ENCODE results near the gene SNAPC1. TPM values are rescaled to one million over a fixed set of nuclear protein-coding genes. Genes with fewer than 3 reads are reported as not detected.

Gene SNAPC1
- total RNA-seq, 4 donors from 2014 or later: 1.7 to 9.9 (median 3.0) TPM

DNA sequence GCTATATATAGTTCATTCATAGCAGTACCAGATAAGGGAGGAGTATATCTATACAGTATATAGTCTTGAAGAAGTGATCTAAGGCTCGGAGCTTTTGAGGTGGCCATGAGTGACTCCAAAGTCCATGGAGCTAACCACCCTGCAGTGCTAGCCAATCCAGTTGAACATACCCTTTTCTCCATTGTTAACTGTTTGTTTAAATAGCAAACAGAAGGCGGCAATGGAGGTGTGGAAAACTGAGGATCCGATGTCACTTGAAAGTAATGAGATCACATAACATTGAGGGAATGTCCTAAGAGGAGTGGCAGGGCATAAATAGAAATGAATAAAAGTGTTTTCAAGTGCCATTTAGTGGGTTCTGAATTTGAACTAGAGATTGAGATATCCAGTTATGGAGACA is 12.4 kb upstream of the SNAPC1 start:
- Histone ChIP-seq H3K27me3 (no peaks in the 10 kb centered on the region), H3K4me3 (peak overlapping the region in 1 of 4 donors; percentile 64)
- TF ChIP-seq POLR2A (IDR thresholded peaks at IDR 0.05): no peak
- TF ChIP-seq, protein P1, sequence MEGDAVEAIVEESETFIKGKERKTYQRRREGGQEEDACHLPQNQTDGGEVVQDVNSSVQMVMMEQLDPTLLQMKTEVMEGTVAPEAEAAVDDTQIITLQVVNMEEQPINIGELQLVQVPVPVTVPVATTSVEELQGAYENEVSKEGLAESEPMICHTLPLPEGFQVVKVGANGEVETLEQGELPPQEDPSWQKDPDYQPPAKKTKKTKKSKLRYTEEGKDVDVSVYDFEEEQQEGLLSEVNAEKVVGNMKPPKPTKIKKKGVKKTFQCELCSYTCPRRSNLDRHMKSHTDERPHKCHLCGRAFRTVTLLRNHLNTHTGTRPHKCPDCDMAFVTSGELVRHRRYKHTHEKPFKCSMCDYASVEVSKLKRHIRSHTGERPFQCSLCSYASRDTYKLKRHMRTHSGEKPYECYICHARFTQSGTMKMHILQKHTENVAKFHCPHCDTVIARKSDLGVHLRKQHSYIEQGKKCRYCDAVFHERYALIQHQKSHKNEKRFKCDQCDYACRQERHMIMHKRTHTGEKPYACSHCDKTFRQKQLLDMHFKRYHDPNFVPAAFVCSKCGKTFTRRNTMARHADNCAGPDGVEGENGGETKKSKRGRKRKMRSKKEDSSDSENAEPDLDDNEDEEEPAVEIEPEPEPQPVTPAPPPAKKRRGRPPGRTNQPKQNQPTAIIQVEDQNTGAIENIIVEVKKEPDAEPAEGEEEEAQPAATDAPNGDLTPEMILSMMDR (IDR thresholded peaks at IDR 0.05): no peak

DNA sequence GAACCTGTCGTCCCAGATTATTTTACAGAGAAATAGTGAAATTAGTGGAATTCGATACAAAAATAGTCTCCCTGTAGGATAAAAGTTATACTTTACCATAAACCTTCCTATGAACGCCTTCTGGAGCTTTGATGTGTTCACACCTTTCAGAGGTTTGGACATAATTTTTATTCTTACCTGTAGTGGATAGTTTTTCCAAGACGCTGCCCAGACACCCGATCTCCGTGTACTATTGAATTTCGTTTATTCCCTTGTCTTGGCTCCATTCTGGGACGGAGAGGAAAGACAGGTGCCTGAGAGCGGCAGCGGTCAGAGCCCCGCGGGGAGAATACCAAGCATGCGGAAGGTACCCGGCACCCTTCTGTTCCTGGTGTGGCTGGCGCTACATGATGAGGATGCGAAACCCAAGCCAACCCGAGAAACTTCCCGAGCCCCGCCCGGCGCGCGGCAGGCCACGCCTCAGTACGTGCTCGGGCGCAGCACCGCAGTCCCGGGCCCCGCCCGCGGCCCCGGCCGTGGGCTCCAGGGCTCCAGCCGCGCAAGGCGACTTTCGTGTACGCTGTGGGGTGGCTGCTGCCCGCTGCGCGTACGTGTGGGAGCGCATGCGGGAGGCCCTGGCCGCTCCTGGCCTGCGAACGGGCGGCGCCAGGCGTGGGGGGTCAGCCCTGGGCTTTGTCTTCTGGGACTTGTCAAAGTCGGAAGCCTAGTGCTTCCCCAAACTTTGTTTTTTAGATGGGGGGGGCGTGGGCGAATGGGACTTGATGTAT is 11.3 kb upstream of the SNAPC1 start:
- Histone ChIP-seq H3K4me3 (peak overlapping the region; percentile 49 to 70 (median 58)), H3K27me3 (no peaks in the 10 kb centered on the region), H3K36me3 (peaks cover 0 to 23% (median 0%) of the 10 kb centered on the region in 3 donors), H3K27ac (peak overlapping the region; percentile 77 to 87 (median 85)), H3K4me1 (peaks cover 0 to 24% (median 3%) of the 10 kb centered on the region in 4 donors), H3K9me3 (no peaks in the 10 kb centered on the region)
- TF ChIP-seq, protein P1 (IDR thresholded peaks at IDR 0.05): peak in 1 of 6 experiments; percentile 2
- peak; percentile 52 to 71 for TF ChIP-seq POLR2A (IDR thresholded peaks at IDR 0.05)
- DNase-seq: peak; percentile 87 to 95 (median 92)

More for the DNA sequence above, 12.4 kb upstream of the SNAPC1 start:
- H3K4me1 ChIP-seq: peaks cover 0 to 24% (median 3%) of the 10 kb centered on the region in 4 donors
- H3K27ac ChIP-seq: peak overlapping the region in 1 of 4 donors; percentile 85
- peaks cover 0 to 34% (median 0%) of the 10 kb centered on the region in 3 donors for H3K36me3 ChIP-seq
- peak in 1 of 3 donors; percentile 66 for DNase-seq
- no peaks in the 10 kb centered on the region for H3K9me3 ChIP-seq

DNA sequence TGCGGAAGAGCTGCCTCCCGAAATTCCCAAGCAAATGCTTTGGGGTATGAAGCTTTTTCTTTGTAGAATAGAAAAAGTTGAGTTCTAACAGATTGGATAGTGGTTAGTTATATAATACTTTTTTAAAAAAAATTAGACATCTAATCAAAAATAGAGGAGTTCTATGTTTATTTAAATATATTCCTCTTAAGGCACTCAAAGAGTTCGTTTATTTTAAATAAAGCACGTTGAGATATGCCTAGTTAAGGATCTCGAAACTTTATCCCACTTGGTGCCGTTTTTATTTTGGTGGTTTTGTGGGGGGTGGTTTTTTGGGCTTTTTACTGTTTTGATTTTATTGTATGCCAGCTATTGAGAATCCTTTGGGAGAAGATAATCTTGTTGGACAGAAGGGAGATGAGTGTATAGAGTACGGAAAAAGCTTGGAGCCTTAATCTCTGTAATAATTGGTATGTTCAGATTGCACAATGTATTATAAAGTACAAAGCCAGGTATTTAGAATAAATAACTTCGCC is 10.7 kb upstream of the SNAPC1 start:
- no peaks in the 10 kb centered on the region for H3K9me3 ChIP-seq
- H3K4me3 ChIP-seq: peak overlapping the region; percentile 49 to 70 (median 58)
- H3K27ac ChIP-seq: peak overlapping the region; percentile 77 to 87 (median 85)
- TF ChIP-seq, protein P1 (IDR thresholded peaks at IDR 0.05): no peak
- no peak for DNase-seq
- no peaks in the 10 kb centered on the region for H3K27me3 ChIP-seq
- peaks cover 0 to 17% (median 0%) of the 10 kb centered on the region in 3 donors for H3K36me3 ChIP-seq
- H3K4me1 ChIP-seq: peaks cover 0 to 24% (median 3%) of the 10 kb centered on the region in 4 donors

DNA sequence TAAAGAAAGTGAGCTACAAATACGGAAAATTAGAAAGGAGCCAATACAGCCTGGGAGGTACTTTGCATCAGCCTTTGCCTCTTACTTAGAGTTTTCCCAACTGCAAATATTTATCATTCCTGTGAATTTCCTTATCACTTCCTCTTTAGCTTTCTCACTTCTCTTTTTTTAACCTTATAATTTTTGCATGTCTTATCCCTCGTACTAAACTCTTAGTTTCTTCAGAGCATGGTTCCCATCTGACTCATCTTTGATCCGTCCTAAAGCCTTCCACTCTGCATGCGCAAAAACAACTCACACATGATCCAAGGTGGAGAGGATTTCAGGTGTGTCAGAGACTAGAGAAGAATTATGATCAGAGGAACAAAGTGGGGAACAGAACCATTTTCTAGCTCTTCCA is 9.6 kb upstream of the SNAPC1 start:
- TF ChIP-seq, protein P1 (IDR thresholded peaks at IDR 0.05): no peak
- no peak for TF ChIP-seq POLR2A (IDR thresholded peaks at IDR 0.05)
- Histone ChIP-seq H3K4me3 (no peak overlapping the region), H3K4me1 (peaks cover 0 to 24% (median 3%) of the 10 kb centered on the region in 4 donors), H3K36me3 (peaks cover 0 to 6% (median 0%) of the 10 kb centered on the region in 3 donors), H3K27ac (no peak overlapping the region), H3K27me3 (no peaks in the 10 kb centered on the region), H3K9me3 (no peaks in the 10 kb centered on the region)
- DNase-seq: no peak

DNA sequence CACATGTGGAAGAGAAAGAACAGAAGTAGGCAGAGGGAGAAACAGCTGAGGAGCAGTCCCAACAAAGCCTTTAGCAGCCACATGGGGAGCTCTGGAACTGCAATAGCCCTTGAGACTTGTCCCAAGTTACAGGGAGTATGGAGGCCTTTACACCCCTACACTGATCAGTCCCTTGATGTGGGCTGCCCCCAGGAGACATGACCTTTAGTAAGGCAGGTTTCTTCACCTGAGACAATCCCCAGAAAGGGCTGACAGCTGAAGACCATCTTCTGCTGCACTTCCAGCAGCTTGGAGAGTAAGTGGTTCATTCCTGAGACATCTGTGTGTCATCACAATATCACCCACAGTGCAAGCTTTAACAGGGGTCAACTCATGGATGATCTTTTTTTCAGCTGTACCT is 8.6 kb upstream of the SNAPC1 start:
- Histone ChIP-seq H3K27me3 (no peaks in the 10 kb centered on the region), H3K4me3 (no peak overlapping the region), H3K9me3 (no peaks in the 10 kb centered on the region), H3K27ac (no peak overlapping the region), H3K36me3 (no peaks in the 10 kb centered on the region), H3K4me1 (peaks cover 0 to 20% (median 3%) of the 10 kb centered on the region in 4 donors)
- TF ChIP-seq, protein P1 (IDR thresholded peaks at IDR 0.05): no peak
- TF ChIP-seq POLR2A (IDR thresholded peaks at IDR 0.05): no peak
- no peak for DNase-seq

Data from Peyer's patch (tissue), 4 donors.